Stimulated activated CD4-positive, alpha-beta T cell treated with anti-CD3 and anti-CD28 coated beads, Interleukin-1b, Interleukin-23, amount 100 ng/mL, for 4 hours (primary cell): ENCODE data around the gene EFEMP2.

ENCODE experiments used
- DNase-seq, 2 donors: peaks; one replicate each; pipeline ENCODE4 v3.0.0-alpha.2; 2020; ENCODE audit warnings: low read depth in 2 of 2

Gene EFEMP2

DNA sequence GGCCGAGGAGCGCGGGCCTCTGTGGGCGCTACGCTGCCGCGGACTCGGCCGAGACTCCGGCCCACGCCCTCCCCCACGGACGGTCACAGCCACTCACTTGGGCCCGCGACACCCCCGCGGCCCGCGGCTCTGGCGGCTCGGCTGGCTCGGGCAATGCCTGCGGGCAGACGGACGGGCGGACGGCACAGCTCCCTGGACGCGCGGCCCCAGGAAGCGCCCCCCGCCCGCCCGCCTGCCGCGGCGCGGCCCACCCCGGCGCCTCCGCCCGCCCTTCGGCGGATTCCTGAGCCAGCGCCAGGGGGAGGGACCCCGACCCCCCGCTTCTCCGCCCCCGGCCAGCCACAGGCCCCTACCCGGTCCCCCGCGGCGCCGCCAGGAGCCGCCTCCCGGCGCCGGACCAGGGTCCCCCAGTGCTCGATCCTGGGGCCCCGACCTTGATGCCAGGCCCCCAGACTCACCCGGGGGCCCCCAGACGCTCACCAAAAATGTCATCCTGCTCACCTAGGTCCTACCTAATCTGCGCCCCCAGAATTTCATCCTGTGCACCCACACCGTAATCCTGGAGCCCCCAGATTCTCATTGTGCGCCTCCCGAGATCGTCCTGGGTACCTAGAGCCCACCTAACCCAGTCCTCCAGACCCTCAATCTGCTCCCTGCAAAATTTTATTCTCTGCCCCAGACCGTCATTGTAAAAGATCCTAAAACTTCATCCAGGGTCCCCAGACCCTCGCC is at the start of gene EFEMP2:
TSS of gene EFEMP2 (minus strand) at position 215 of the 732 bp plus-strand sequence. CDS start 446 bp downstream, outside the sequence.
- no peak for DNase-seq

DNA sequence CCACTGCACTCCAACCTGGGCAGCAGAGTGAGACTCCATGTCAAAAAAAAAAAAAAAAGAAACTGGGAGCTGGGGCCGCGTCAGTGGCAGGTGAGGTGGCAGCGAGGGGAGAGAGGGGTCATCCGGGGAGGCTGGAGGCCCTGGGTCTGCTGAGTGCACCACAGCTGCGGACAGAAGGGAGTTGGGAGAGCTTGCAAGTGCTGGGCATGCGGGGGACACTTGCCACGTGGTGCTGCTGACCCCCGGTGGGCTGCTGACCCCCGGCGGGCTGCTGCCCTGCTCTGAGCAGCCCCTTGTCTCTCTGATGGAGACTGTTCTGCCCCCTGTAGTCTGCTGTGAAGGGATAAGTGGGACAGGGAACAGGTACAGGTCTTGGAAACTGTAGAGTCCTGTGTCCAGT is 49.3 kb upstream of the EFEMP2 start:
- DNase-seq: no peak

DNA sequence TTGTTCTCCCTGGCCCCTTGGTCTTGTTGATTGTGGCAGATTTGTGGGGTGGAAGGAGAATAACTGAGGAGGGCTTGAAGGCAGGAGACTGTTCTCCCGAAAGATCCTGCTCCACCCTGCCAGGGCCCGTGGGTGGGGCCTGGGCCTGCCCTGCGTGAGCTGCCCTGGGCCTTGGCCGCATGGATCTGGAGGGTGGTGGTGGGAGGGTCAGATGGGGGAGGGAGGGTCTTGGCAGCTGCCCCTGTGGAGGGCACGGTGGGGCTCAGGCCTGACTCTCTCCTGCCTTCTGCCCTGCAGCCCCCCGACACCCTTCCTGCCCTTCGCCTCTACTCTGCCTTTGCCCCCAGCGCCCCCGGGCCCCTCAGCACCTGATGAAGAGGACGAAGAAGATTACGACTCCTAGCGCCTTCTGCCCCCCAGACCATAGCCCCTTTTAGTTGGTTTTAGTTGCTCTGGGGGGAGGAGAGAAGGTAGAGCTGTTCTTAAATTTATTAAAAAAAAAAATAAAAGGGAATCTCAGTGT is 48.5 kb upstream of the EFEMP2 start:
- no peak for DNase-seq

DNA sequence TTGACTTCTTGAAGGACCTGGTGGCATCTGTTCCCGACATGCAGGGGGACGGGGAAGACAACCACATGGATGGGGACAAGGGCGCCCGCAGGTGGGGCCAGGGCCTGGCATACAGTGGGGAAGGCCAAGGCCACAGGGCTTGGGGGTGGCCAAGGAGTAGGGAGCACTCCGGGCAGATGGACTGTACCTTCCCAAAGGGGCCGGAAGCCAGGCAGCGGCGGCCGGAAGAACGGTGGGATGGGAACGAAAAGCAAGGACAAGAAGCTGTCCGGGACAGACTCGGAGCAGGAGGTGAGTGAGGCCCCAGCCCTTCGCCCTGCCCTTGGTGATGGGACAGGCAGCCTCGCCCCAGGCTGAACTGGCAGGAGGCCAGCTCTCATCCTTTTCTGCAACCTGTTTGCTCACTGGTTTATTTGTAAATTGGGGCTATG is 47.8 kb upstream of the EFEMP2 start:
- DNase-seq: no peak

DNA sequence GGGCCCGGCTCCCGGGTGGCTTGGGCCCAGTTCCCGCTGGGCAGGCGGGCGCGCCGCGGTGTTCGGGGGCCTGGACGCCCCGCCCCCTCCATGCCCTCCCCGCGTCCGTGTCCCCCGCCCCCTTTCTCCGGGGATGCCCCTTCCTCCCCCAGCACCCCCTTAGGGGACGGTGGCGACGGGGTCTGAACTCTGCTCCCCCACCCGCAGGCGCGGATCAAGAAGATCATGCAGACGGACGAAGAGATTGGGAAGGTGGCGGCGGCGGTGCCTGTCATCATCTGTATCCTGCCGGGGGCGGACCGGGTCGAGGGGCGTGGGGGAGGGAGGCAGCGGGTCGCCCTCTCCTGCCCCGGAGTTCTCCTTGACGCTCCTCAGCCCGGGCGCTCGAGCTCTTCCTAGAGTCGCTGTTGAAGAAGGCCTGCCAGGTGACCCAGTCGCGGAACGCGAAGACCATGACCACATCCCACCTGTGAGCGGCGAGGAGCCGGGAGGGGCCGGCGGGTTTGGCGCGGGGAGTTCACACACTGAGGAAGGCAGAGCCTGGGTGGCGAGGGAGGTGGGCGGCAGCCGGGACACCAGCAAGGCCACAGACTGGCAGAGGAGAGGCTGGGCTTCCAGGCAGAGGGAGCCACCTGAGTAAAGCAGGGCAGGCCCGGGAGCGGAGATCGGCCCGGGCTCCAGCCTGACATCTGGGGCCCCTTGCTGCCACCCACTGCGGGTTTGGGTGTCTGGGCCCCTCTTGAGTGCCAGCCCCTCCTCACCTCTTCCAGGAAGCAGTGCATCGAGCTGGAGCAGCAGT is 47.2 kb upstream of the EFEMP2 start:
- peak in 1 of 2 donors; percentile 42 for DNase-seq

DNA sequence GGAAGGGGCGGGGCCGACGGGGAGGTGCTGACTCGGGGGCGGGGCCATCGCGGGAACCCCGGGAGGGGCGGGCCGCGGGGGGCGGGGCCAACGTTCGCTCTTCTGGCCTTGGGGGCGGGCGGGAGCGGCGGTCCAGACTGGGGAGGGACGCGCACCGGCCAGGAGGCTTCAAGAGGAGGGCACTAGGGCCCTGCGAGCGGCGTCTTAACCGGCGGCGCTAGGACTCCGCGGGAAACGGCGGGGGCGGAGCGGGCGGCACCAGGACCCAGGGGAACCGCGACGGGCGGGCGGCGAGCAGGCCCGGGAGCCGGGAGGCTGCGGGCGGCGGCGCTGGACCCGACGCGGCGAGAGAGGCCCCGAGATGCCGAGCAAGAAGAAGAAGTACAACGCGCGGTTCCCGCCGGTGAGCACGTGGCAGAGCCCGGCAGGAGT is 46.6 kb upstream of the EFEMP2 start, which contains the start of gene DRAP1:
TSS of gene DRAP1 (plus strand) at position 286 of the 432 bp plus-strand sequence. CDS start at position 362, 76 bp downstream.
- DNase-seq: peak; percentile 99 to 100

DNA sequence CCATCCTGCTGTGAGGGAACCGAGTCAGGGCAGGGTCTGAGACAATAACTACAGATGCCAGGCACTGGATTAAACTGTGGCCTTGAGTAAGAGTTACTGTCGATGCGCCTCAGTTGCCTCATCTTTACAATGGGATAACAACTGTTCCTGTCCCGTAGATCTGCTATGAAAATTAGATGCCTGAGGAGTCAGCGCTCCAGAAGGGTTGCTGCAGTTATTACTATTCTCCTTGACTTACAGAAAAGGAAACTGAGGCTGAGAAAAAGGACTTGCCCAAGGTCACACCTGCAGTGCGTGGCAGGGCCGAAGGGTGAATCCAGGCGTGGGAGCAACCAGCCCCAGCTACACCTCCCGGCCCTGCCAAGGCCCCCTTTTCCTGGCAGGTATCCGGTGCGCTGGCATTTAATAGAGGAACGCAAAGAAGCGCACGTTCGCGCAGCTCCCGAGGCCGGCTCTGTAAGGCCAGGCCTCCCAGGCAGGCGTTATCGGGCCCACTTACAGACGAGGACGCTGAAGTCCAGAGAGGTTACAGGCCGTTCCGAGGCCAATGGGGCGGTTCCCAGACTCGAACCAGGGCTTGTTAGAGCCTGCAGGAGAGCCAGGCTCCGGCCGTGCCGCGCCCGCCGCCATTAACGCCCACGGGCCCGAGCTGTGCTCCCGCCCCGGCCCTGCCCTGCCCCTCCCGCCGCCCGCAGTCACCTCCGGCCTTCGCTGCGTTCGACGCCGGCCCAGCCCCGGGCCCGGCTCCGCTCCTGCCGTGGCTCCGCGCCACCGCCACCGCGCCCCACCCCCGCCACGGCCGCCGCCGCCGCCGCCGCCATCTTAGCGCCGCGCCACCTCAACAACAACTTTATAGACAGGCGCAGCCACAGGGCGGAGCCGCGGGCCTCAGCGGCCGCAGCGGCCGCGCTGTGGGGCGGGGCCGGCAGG is 45.9 kb upstream of the EFEMP2 start, which contains the start of gene C11orf68:
TSS of gene C11orf68 (minus strand) at position 852 of the 930 bp plus-strand sequence. CDS start at position 821, 31 bp downstream.
- no peak for DNase-seq

DNA sequence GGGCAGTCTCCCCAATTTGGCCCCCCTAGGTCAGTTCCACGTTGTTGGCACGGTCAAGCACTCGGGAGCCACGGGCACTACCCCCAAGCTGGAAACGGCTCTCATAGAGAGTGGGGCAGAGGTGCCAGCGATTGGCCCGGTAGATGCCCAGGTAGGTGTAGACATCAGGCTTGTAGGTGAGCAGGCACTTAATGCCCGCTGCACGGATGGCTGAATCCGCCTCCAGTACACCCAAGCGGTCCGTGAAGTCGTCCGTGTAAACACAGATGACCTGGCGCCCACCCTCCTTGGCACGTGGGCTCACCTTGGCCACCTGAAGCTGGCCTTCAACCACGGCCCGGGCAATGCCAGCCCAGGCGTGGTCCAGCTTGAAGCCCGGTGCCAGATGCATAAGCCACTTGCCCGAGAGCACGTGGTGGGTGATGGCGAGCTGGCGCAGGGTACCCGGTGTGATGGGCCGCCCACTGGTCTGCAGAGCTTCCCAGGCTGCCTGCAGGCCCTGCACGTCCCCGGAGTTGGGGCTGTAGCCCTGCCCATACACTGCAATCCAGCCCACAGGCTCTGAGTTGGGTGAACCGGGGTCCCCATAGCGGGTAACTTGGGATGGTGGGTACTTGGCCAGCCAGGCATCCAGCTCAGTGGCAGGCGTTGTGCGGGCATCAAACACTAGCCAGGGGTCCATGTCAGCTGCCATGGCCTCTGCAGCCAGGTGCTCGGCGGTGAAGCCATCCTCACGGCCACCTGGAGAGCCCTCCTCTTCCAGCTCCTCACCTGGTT is 45.0 kb upstream of the EFEMP2 start:
- DNase-seq: no peak

DNA sequence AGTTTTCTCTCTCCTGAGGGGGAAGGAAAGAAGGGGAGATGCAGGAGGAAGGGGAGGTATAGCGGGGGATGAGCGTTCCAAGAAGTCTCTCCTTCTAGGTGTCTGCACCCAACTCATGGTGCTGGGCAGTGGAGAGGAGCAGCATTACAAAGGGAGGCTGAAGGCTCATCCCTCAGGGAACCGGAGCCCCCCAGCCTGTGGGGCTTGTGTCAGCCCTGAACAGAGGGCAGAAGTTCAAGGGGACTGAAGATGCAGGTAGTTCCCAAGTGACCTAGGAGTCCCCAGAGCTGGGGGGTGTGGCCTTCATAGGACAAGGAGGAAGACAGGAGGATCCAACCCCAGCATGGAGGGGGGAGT is 44.5 kb upstream of the EFEMP2 start:
- DNase-seq: no peak

DNA sequence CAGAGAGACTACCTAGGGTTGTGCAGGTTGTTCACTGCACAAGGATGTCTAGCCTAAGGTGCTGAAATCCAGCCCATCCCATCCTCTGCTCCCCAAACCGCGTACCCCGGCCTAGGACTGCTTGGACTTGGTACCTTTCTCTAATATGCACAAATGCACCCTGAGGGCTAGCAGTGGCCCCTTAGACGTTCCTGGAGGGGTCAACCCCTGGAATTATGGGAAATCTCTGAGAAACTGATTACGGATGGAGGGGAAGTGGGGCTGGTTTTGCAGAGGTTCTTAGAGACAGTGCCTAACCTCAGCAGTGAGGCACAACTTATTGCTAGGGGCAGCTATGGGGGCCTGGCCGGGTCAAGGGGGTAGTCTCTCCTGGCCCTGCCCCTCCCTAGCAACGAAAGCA is 43.8 kb upstream of the EFEMP2 start:
- DNase-seq: no peak

DNA sequence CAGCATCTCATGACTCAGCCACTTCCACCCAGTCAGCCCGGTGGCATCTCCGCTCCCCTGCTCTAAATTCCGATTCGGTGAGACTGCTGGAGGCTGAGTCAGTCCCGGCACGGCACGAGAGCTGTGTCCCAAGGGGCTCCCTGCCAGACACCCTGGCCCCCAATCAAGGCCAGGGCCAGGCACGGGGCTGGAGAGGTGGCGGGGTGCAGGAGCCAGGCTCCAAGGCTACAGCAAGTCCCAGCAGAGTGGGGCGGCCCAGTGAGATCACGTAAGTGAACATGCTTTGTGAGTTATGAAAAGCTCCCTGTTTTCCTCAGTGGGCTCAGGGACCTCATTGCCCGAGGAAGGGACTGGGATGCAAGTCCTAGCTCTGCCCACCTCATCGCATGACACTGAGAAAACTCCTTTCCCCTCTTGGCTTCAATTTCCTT is 43.2 kb upstream of the EFEMP2 start:
- DNase-seq: no peak

DNA sequence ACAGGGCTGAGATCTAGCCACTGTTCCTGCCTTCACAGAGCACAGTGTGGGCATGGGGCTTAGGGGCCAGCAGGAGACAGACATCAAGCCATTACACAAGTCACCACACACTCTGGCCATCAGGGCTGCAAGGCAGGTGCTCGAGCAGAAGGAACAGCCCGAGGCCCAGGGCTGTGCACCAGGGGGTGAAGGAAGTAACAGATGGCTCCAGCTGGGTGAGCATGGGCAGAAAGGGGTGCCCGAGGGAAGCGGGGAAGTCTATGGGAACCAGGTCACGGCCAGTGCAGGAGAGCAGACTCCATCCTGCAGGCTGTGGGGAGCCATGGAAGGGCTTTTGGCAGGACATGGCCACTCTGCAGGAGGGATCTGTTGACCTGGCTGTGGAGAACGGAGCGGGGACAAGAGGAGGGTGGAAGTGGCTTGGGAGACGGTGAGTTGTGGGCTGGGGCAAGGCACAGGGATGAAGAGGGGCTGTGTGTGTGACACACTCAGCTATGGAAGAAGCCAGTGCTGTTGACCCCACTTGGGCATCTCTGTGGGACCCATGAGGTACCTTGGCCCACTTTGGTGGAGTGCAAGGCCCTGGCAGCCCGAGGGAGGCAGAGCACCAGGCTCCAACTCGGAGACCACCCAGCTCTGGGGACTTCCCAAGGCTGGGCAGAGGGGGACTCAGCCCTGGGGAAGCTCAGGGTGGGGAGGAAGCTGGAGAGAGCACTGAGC is 42.7 kb upstream of the EFEMP2 start:
- DNase-seq: no peak

DNA sequence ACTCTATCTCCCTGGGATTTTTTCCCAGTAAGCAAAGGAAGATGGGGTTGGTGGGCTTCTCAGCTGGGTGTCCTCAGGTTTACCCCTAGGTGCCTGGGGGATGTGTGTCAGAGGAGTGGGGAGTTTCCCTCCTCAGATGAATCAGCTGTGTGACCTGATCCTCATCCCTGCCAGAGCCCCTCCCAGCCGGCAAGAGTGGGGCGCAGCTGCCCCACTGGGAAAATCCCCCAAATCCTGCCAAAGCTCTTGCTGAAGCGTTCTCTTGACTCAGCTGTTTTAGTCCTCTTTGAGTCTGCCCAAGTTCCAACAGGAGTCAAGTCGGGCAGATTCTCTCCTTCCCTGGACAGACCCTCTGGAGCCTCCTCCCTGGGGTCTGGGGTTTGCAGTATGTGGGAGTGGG is 40.2 kb upstream of the EFEMP2 start:
- no peak for DNase-seq

DNA sequence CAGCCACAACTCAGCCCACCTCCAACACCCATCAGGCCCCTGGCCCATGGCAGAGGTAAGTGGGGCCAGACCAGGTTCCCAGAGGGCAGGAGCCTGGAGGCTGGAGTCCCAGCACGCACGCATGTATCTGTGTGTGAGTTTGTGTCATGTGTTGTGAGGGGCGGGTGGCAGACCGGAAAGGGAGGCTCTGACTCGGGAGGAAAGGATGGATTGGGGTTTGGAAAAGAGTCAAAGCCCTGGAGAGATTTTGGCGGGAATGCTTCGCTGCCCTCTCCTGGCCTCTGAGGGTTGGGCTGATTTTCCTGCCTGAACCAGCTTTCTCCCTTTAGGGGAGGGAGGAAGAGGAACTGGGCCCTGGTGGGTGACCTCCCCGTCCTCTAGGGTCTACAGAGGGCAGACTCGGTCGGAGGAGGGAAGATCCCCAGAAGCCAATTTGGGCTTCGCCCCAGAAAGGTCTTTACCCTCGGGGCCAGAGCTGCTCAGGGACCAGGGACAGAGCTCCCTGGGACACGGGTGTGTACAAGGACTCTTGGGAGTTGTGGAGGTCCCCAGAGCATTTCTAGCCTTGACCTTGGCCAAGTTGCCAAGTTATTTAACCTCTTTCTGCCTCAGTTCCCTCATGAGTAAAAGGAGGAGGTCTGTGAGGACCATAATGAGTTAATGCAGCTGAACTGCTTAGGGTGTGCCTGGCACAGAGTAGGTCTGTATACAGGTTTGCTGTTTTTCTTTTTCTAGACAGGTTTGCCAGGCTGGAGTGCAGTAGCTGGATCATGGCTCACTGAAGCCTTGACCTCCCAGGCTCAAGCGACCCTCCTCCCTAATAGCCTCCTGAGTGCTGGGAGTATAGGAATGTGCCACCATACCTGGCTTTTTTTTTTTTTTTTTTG is 39.3 kb upstream of the EFEMP2 start:
- DNase-seq: no peak

DNA sequence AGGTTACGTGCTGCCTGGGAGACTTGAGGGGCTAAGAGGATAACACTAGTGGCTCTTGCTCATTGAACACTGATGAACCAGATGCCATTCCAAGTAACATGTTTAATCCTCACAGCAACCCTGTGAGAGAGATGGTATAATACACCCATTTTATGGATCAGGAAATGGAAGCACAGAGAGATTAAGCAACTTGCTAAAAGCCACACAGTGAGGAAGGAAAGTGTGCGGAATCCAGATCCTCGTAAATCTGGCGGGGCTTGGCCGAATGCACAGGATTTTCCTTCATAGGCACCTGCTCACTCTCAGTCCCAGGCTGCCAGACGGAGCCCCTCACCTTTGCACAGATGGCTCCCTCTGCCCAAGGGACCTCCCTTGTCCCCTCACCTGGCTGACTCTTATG is 35.3 kb upstream of the EFEMP2 start:
- DNase-seq: no peak

DNA sequence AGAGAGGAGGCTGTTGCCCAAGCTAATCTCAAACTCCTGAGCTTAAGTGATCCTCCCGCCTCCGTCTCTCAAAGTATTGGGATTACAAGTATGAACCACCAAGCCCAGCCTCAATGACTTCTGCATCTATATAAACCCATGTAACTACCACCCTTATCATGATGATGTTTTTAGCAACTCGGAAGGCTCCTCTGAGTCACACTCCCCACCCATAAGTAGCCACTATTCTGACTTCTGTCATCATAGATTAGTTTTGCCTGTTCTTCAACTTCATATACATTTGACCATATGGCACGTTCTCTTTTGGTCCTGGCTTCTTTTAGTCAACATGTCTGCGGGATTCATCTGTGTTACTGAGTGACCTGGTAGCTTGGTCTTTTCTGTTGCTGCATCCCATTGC is 34.0 kb upstream of the EFEMP2 start:
- no peak for DNase-seq

DNA sequence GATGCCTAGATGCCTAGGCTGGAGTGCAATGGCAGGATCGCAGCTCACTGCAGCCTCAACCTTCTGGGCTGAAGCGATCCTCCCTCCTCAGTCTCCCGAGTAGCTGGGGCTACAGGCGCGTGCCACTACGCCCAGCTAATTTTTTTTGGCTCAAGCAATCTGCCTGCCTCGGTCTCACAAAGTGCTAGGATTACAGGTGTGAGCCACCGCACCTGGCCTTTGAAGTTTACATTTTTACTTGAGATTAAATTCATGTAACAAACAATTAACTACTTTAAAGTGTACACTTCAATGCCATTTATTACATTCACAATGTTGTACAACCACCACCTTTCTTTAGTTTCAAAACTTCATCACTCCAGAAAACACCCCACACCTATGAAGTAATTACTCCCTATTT is 31.1 kb upstream of the EFEMP2 start:
- no peak for DNase-seq

DNA sequence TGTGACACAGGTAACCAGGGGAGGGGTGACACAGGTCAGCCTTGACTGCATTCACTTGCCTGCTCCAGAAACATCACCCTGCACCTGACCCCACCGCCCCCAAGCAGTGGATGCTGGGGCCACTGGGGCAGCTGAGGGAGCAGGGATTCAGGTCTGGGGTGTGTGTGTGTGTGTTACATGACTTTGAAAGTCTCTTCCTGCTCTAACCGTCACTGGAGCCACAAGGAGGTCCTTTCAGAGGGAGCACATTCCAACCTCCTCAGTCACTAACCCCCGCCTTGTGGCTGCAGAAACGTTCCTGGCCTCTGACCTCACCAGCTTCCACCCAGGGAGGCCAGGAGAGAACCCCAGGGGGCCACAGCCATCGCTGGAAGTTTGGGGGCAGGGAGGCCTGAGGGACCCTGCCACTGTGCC is 30.5 kb upstream of the EFEMP2 start:
- DNase-seq: no peak

DNA sequence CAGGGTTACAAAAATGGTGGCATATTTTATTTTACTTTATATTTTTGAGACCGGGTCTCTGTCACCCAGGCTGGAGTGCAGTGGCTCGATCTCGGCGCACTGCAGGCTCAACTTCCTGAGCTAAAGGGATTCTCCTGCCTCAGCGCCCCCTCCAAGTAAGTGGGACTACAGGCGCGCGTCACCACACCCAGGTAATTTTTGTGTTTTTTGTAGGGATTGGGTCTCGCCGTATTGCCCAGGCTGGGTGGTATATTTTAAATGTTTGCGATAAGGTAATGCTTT is 28.2 kb upstream of the EFEMP2 start:
- DNase-seq: no peak
